ENCODE measurements around the gene SPTBN1.

Gene SPTBN1

DNA sequence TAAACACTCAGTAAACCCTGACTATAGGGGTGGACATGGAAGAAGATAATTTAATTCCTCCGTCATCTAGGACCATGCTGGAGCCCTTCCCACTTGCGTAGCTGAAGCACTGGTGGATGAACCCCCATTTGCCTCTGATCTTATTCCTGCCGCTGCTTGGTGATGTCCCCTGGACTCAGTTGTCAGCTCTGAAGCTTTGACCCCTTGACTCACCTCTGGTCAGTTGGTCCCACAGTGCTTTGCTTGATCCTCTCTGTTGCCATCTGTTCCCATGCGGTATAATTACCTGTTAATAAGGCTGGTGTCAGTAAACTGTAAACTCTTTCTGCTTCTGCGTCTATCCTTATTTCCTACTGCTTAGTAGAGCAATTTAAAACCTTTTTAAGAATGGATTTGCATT, 126.9 kb downstream of the SPTBN1 start:
- no peak for DNase-seq (ENCODE audit: low read depth, low spot score)
- no peak overlapping the region for H3K27ac ChIP-seq

GRCh38 chr2:54584598-54584997, 128.5 kb downstream of the SPTBN1 start:
- no peak for DNase-seq (ENCODE audit: low read depth, low spot score)
- H3K27ac ChIP-seq, result no peak overlapping the region

- H3K27ac ChIP-seq, result peak overlapping the region; percentile 17
- no peak for DNase-seq (ENCODE audit: low read depth, low spot score)
Observed at GRCh38 chr2:54585136-54585733, 129.1 kb downstream of the SPTBN1 start.

GRCh38 chr2:54586062-54586461, 129.9 kb downstream of the SPTBN1 start:
- no peak for DNase-seq (ENCODE audit: low read depth, low spot score)
- peak overlapping the region; percentile 17 for H3K27ac ChIP-seq

GRCh38 chr2:54586494-54586893, 130.4 kb downstream of the SPTBN1 start:
- peak overlapping the region; percentile 17 for H3K27ac ChIP-seq
- DNase-seq (ENCODE audit: low read depth, low spot score), result no peak

GRCh38 chr2:54587171-54588016, 131.3 kb downstream of the SPTBN1 start:
- DNase-seq (ENCODE audit: low read depth, low spot score), result no peak
- peak overlapping the region; percentile 47 for H3K27ac ChIP-seq

DNA sequence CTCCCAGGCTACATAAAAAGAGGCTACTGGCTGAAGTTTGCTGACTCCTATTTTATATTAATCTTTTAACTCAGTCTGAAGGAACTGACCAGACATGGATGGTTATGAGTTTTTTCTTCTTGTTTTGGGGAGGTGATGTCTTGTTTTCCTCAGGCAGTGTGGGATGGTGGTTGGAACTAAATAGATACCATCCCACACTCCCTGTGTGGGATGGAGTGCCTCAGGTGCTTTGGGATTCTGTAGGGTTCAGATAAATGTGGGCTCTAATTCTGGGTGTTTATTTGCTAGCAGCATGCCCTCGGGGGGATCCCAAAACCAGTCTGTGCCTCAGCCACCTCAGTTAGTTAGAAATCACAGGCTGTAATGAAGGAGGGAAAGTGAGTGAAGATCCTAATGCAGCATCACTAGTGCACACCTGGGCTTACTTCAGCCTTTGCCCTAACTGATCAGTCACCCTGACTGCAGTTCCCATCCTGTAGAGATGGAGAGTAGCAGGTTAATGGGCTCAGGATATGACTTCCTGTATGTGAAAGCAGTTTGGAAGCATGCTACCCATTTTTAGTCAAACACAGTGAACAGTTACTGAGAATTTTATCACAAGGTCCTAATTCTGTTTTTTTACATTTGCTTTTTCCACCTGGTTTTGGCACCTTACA, 132.2 kb downstream of the SPTBN1 start:
- H3K27ac ChIP-seq, result peak overlapping the region; percentile 47
- DNase-seq (ENCODE audit: low read depth, low spot score), result no peak

DNA sequence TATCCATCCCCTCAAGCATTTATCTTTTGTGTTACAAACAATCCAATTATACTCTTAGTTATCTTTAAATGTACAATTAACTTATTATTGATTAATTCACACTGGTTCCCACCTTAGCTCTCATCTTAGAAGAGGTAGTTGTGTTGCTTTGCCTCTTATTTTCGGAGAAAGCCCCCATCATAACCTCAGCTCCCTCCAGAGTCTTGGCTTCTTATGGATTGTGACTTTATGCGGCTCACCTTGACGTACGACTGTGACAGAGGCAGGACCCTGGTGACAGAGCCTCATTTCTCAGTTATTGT, 132.9 kb downstream of the SPTBN1 start:
- peak overlapping the region; percentile 47 for H3K27ac ChIP-seq
- DNase-seq (ENCODE audit: low read depth, low spot score), result no peak

DNA sequence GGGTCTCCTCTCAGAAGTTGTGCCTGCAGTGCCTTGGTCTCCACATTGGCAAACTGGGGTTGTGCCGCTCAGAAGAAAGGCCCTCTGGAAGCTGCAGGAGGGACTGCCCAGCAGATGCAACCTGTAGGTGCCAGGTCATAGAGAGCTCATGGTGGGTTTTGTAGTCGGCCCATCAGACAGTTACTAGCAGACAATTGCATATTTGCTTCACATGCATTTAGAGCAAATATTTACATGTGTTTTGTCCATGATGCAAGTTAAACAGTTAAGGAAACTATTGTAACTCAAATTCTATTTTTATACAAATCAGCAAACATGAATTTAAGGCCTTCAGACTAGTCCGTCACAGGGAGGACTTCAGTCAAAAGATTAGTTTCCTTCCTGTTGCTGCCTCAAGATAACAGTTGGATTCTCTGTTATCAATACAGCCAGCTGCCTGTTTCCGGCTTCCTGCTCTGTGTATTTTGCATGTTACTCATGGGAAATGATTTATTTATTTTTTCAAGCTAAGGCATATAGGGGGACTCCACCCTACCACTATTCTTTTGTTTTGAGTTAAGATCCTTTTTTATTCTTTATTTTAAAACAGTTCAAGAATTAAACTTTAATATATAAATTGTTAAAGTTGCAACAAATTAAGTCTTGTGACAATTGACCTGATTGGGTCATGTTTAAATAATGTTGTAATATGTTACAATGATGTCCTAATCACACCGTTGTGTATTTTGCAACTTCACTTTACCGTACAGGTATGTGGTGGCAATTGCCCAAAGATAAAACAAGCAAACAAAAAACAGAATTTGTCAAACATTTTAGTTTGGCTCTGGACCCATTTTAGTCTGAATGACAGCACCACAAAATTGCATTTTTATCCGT, 133.5 kb downstream of the SPTBN1 start:
- DNase-seq (ENCODE audit: low read depth, low spot score), result no peak
- peak overlapping the region; percentile 47 for H3K27ac ChIP-seq

DNA sequence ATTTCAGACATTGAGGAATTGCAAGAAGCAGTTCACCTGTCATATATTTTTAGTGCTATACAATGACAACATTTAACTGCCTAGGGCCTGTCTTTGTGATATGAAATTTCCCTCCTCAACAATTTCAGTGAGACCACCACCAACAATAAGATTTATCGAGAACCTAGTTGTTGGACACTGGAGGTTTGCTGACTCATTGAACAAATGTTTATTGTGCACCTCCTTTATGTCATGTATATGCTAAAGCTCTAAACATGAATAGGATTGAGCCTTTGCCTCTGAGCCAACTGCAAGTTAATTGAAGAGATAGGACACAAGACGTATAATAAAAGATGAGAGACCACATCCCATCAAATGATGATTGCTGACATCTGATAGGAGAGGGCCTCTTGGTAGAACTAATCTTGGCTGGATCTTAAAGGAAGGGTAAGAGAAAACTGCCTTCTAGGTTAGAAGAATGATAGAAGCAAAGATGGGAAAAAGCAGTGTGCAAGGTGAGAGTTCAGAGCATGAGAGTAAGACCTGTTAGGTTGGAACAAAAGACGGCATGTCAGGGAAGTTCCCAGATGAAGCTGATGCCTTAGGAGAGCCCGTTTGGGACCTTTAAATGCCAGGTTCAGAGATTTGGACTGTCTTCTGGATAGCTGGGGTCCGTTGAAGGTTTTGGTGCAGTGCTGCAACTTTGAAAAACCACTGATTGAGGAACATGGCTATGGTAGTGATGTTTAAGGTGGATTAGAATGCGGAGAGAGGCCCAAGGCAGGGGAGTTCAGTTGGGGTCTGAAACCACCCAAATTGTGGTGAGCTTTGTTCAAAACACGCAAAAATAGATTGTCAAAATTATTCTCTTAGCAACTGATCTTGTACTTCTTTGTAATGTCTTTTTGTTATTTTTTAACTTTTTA, 134.3 kb downstream of the SPTBN1 start:
- peak overlapping the region; percentile 47 for H3K27ac ChIP-seq
- no peak for DNase-seq (ENCODE audit: low read depth, low spot score)

DNA sequence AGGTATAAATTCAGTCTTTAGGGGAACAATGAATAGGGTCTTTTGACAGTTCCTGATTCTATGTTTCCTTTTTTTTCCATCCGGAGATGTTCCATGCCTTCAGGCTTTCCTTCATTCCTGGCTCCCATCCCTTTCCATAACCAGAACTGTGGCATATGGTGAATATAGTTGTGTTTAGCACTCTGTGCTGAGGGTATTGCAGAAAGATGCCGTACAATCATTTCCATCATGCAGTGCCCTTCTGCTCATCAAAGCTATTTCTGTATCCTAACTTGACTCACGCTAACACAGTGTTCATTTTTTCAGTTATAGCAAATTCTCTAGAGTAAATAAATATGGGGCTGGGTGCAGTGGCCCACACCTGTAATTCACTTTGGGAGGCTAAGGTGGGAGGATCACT, 135.4 kb downstream of the SPTBN1 start:
- DNase-seq (ENCODE audit: low read depth, low spot score), result no peak
- H3K27ac ChIP-seq, result no peak overlapping the region

DNA sequence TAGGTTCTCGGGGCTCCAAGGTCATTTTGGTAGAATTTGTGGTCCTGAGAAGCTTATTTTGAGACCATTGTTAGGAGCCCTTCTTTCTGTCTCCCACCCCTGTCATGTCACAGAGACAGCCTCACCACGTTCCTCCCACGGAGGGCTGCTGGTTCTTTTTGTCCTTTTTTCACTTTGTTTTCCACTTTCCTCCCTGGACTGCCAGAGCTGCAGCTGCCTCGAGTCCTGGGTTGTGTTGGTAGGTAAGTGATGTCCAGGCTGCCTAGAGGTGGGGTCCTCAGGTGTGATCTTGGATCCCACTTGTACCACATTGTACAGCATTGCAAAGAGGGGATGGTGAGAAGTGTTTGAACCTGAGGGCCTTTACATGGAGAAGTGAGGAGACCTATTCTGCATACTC, 137.1 kb downstream of the SPTBN1 start:
- no peak for DNase-seq (ENCODE audit: low read depth, low spot score)
- no peak overlapping the region for H3K27ac ChIP-seq

GRCh38 chr2:54594048-54594447, 137.9 kb downstream of the SPTBN1 start:
- DNase-seq (ENCODE audit: low read depth, low spot score), result no peak
- no peak overlapping the region for H3K27ac ChIP-seq

- H3K27ac ChIP-seq, result no peak overlapping the region
- no peak for DNase-seq (ENCODE audit: low read depth, low spot score)
Observed at GRCh38 chr2:54595161-54595803, 139.2 kb downstream of the SPTBN1 start.

DNA sequence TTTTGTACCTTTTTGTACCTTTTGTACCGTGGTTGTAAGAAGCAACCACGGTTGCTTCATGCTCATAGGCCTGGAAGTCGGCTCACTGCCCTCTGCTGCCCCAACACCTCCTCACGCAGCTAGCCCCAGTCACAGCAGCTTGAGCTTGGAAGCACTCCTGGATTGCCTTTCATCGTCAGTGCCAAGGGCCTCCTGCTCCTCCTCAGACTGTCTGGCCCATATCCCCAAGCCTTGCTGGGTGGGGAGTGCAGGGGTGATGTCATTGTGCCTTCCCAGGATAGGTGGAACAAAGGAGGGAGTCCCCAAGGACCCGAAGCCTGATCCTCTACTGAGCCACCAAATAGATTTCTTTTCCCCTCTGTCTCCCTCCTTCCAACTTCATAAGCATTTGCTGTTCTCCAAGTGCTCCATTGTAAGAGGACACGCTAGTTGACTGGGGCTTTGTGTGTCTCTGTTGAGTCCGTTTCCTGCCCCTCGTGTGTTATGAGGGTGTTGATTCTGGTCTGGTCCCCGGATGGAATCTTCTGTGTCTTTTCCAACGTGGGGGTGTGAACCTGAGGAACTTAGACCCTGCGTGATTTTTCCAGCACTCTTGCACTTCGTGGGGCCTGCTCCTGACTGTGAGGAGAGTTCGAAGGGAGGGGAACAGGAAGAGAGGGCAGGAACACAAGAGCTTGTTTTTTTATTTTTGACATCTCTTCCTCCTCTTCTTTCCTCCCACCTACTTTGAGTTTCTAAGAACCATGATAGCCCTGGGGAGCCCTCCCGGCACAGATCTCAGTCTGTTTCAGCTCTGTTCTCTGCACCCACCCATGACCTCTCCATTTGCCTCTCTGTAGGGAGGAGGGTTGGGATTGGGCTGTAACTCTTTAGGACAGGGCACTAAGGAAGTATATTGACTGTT, 140.1 kb downstream of the SPTBN1 start:
- H3K27ac ChIP-seq, result peak overlapping the region; percentile 71
- DNase-seq (ENCODE audit: low read depth, low spot score), result no peak

GRCh38 chr2:54597153-54597848, 141.2 kb downstream of the SPTBN1 start:
- peak overlapping the region; percentile 71 for H3K27ac ChIP-seq
- DNase-seq (ENCODE audit: low read depth, low spot score), result no peak
